ENCODE measurements around the gene FER. TPM values are rescaled to one million over a fixed set of nuclear protein-coding genes. Genes with fewer than 3 reads are reported as not detected.

Gene FER
- total and polyA plus RNA-seq, 9 of the 15 experiments (the other 6 are each of a cell fraction or from before 2014, with no cell fraction given) = 6.7 to 18.2 (median 8.9) TPM

DNA sequence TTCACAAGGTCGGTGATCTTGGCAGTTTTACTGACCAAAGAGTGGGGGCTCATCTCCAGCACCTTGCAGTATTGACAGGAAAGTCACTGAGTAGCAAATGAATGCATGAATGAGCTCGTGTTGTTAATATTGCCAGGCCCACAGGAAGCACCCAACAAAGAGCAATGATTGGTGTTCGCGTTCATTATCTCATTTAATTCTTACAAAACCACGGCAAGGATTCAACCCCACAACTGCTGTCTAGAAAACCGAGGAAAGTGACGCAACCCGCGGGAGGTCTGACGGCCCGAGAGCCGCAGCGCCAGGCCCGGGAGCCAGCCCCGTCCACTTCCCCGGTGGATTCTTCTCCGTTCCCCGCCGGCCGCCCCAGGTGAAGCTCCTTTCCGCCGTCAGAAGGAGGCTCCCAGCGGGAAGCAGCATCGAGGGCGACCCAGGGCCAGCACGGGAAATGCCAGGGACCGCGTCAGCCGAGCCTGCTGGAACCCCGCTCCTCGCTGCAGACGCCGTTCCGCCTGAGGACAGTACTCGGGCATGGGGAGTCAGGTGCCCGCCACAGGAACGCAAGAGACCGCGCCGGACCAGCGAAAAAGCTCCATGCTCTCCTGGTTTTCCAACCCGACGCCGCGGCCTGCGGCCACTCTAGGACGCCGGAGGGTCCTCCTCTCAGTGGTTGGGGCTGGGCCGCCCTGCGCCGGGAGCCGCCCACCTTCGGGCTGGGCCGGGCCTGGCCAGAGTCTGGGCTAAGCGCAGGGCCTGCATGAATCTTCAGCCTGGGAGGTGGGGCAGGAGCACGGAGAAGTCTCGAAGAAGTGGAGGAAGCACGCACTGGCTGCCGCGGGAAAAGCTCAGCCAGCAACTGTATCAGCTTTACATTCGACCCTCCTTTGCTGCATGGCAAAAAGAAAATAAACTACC lies 19.8 kb upstream of the FER start (continued):
- TF ChIP-seq RHOXF2B (CRISPR knock-in tag; conservative IDR thresholded peaks at IDR 0.05) (no peak), NFRKB (IDR thresholded peaks at IDR 0.05; ENCODE audit: low read depth) (peak; percentile 80; the same call in 1 of the 2 replicates), ZKSCAN3 (CRISPR knock-in tag; IDR thresholded peaks at IDR 0.05) (no peak), SREBF2 (CRISPR knock-in tag; IDR thresholded peaks at IDR 0.05) (no peak), ZFX (CRISPR knock-in tag; IDR thresholded peaks at IDR 0.05) (peak; percentile 99), HNRNPUL1 (IDR thresholded peaks at IDR 0.05; ENCODE audit: low read length) (no peak), EHMT2 (IDR thresholded peaks at IDR 0.05) (no peak), ZNF76 (CRISPR knock-in tag; IDR thresholded peaks at IDR 0.05; ENCODE audit: borderline replicate concordance) (no peak), ZFP30 (CRISPR knock-in tag; IDR thresholded peaks at IDR 0.05; ENCODE audit: borderline replicate concordance) (no peak), ZNF354B (CRISPR knock-in tag; IDR thresholded peaks at IDR 0.05) (no peak), POLR2G (IDR thresholded peaks at IDR 0.05; ENCODE audit: low read depth, low read length) (peak; percentile 98), PTTG1 (tag; IDR thresholded peaks at IDR 0.05; ENCODE audit: low read depth) (no peak), ERF (CRISPR knock-in tag; IDR thresholded peaks at IDR 0.05) (0 out of 2 replicates have a peak, but pooled peaks have one; percentile 47), MEIS2 (IDR thresholded peaks at IDR 0.05; ENCODE audit: partially characterized antibody) (no peak), ZNF217 (CRISPR knock-in tag; IDR thresholded peaks at IDR 0.05) (no peak), ZNF384 (IDR thresholded peaks at IDR 0.05; ENCODE audit: low read depth, low read length) (no peak), MTA1 (IDR thresholded peaks at IDR 0.05; ENCODE audit: borderline replicate concordance) (no peak)
- TF ChIP-seq, protein P1, sequence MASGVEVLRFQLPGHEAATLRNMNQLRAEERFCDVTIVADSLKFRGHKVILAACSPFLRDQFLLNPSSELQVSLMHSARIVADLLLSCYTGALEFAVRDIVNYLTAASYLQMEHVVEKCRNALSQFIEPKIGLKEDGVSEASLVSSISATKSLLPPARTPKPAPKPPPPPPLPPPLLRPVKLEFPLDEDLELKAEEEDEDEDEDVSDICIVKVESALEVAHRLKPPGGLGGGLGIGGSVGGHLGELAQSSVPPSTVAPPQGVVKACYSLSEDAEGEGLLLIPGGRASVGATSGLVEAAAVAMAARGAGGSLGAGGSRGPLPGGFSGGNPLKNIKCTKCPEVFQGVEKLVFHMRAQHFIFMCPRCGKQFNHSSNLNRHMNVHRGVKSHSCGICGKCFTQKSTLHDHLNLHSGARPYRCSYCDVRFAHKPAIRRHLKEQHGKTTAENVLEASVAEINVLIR (CRISPR knock-in tag; IDR thresholded peaks at IDR 0.05) = no peak
- TF ChIP-seq, protein P2, sequence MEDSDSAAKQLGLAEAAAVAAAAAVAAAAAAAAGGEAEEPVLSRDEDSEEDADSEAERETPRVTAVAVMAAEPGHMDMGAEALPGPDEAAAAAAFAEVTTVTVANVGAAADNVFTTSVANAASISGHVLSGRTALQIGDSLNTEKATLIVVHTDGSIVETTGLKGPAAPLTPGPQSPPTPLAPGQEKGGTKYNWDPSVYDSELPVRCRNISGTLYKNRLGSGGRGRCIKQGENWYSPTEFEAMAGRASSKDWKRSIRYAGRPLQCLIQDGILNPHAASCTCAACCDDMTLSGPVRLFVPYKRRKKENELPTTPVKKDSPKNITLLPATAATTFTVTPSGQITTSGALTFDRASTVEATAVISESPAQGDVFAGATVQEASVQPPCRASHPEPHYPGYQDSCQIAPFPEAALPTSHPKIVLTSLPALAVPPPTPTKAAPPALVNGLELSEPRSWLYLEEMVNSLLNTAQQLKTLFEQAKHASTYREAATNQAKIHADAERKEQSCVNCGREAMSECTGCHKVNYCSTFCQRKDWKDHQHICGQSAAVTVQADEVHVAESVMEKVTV (CRISPR knock-in tag; IDR thresholded peaks at IDR 0.05) = no peak
- TF ChIP-seq, protein P3, sequence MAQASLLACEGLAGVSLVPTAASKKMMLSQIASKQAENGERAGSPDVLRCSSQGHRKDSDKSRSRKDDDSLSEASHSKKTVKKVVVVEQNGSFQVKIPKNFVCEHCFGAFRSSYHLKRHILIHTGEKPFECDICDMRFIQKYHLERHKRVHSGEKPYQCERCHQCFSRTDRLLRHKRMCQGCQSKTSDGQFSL (CRISPR knock-in tag; IDR thresholded peaks at IDR 0.05) = no peak
- TF ChIP-seq, protein P3 (tag; IDR thresholded peaks at IDR 0.05) = no peak
- TF ChIP-seq, protein P4, sequence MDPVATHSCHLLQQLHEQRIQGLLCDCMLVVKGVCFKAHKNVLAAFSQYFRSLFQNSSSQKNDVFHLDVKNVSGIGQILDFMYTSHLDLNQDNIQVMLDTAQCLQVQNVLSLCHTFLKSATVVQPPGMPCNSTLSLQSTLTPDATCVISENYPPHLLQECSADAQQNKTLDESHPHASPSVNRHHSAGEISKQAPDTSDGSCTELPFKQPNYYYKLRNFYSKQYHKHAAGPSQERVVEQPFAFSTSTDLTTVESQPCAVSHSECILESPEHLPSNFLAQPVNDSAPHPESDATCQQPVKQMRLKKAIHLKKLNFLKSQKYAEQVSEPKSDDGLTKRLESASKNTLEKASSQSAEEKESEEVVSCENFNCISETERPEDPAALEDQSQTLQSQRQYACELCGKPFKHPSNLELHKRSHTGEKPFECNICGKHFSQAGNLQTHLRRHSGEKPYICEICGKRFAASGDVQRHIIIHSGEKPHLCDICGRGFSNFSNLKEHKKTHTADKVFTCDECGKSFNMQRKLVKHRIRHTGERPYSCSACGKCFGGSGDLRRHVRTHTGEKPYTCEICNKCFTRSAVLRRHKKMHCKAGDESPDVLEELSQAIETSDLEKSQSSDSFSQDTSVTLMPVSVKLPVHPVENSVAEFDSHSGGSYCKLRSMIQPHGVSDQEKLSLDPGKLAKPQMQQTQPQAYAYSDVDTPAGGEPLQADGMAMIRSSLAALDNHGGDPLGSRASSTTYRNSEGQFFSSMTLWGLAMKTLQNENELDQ (CRISPR knock-in tag; IDR thresholded peaks at IDR 0.05; ENCODE audit: borderline replicate concordance) = peak; percentile 66; the same call in 1 of the 2 replicates
